Smooth muscle cell (in vitro differentiated cells): ENCODE results near the gene CELSR3. TPM values are rescaled to one million over a fixed set of nuclear protein-coding genes. Genes with fewer than 3 reads are reported as not detected.

Experiments used
- DNase-seq: peaks from one replicate; lab custom pipeline; 2025; ENCODE audit not compliant: unreplicated experiment; lab: John Stamatoyannopoulos, UW
- H2AFZ ChIP-seq: fragments of 200-600 bp; sonication (generic); 2 replicates; pipeline ENCODE4 v1.6.0; 2016; ENCODE audit warnings: antibody characterized with exemption, low read depth, mild to moderate bottlenecking
- H3F3A ChIP-seq: fragments of 200-600 bp; sonication (generic); 2 replicates; pipeline ENCODE4 v1.6.0; 2017; ENCODE audit warnings: antibody characterized with exemption, low read depth
- H3K27ac ChIP-seq: fragments of 200-600 bp; sonication (generic); 2 replicates; pipeline ENCODE4 v1.5.1; 2016; ENCODE audit warnings: low read depth, mild to moderate bottlenecking
- H3K27me3 ChIP-seq: fragments of 200-600 bp; sonication (generic); 2 replicates; pipeline ENCODE4 v1.6.1; 2016; ENCODE audit warnings: low read depth, mild to moderate bottlenecking
- H3K36me3 ChIP-seq: fragments of 200-600 bp; sonication (generic); 2 replicates; pipeline ENCODE4 v1.5.1; 2016; ENCODE audit warnings: low read depth
- H3K4me1 ChIP-seq: fragments of 200-600 bp; sonication (generic); 2 replicates; pipeline ENCODE4 v1.5.1; 2016; ENCODE audit warnings: low read depth
- H3K4me2 ChIP-seq: fragments of 200-600 bp; sonication (generic); 2 replicates; pipeline ENCODE4 v1.6.0; 2016; ENCODE audit warnings: mild to moderate bottlenecking
- H3K4me3 ChIP-seq: fragments of 200-600 bp; sonication (generic); 2 replicates; pipeline ENCODE4 v1.5.1; 2016; ENCODE audit warnings: mild to moderate bottlenecking
- H3K79me2 ChIP-seq: fragments of 200-600 bp; sonication (generic); 2 replicates; pipeline ENCODE4 v1.6.0; 2016; ENCODE audit warnings: low read depth, mild to moderate bottlenecking
- H3K9ac ChIP-seq: fragments of 200-600 bp; sonication (generic); 2 replicates; pipeline ENCODE4 v1.6.0; 2016; ENCODE audit warnings: low read depth
- H3K9me3 ChIP-seq: fragments of 200-600 bp; sonication (generic); replicated peaks from 2 replicates; pipeline ENCODE4 v1.5.1; 2016; ENCODE audit warnings: low read depth
- H4K20me1 ChIP-seq: fragments of 200-600 bp; sonication (generic); 2 replicates; pipeline ENCODE4 v1.6.0; 2016; ENCODE audit warnings: low read depth
- CTCF ChIP-seq: fragments of 200-600 bp; sonication (generic); IDR thresholded peaks from 2 replicates; pipeline ENCODE4 v1.5.1; 2017; ENCODE audit warnings: borderline replicate concordance, mild to moderate bottlenecking, antibody characterized with exemption; ENCODE audit not compliant: insufficient read depth, poor library complexity, severe bottlenecking
- WGBS: methylation state at CpG from one replicate; pipeline ENCODE4 v1.1.7; 2016; ENCODE audit warnings: low lambda C conversion rate; 5-methylcytosine and 5-hydroxymethylcytosine counted together
- polyA plus RNA-seq: library from polyadenylated mRNA; unstranded; fragments of >200 nt; fragmentation: Nextera tagmentation; extraction: Ambion mirVana; gene quantifications from 2 replicates; pipeline ENCODE4 v1.2.1, GENCODE V29; 2016
- total RNA-seq: library from RNA; depleted of rRNA; stranded (reverse); fragments of >200 nt; gene quantifications from 2 replicates; pipeline ENCODE4 v1.2.3, GENCODE V29; 2014

The CELSR3 gene
- total and polyA plus RNA-seq, 2 experiments from 2014 or later, result 1.5 to 2.5 TPM

- Histone ChIP-seq H3K9ac (no peak overlapping the region), H3K4me1 (peaks cover 4% of the 10 kb centered on the region), H3K79me2 (no peaks in the 10 kb centered on the region), H3K27me3 (no peaks in the 10 kb centered on the region), H3K36me3 (no peaks in the 10 kb centered on the region), H4K20me1 (peaks cover 6% of the 10 kb centered on the region), H3K4me2 (no peak overlapping the region), H3F3A (peaks cover 7% of the 10 kb centered on the region), H3K9me3 (no peaks in the 10 kb centered on the region), H2AFZ (no peak overlapping the region), H3K4me3 (no peak overlapping the region), H3K27ac (no peak overlapping the region)
- TF ChIP-seq CTCF, result no peak
- WGBS, result 61% methylated on average over 11 of the region's 11 CpGs
- no peak for DNase-seq
These were observed 1.6 kb upstream of the CELSR3 start for GRCh38 chr3:48664313-48664644.

GRCh38 chr3:48663489-48664312 lies 1.0 kb upstream of the CELSR3 start:
- peak; percentile 79 for TF ChIP-seq CTCF
- under 1% methylated on average over 63 of the region's 66 CpGs for WGBS
- H3K27ac ChIP-seq, result peak overlapping the region; percentile 91
- H3K4me2 ChIP-seq, result peak overlapping the region; percentile 87
- H3K9ac ChIP-seq, result peak overlapping the region; percentile 87
- H3F3A ChIP-seq, result peaks cover 7% of the 10 kb centered on the region
- H3K27me3 ChIP-seq, result no peaks in the 10 kb centered on the region
- peaks cover 6% of the 10 kb centered on the region for H4K20me1 ChIP-seq
- H3K4me1 ChIP-seq, result peaks cover 4% of the 10 kb centered on the region
- H3K79me2 ChIP-seq, result no peaks in the 10 kb centered on the region
- no peak overlapping the region for H2AFZ ChIP-seq
- H3K4me3 ChIP-seq, result peak overlapping the region; percentile 57
- no peaks in the 10 kb centered on the region for H3K36me3 ChIP-seq
- no peaks in the 10 kb centered on the region for H3K9me3 ChIP-seq
- DNase-seq, result peak; percentile 97

GRCh38 chr3:48662145-48662752 lies 437 bp downstream of the CELSR3 start:
- WGBS, result 11% methylated on average over 18 of the region's 46 CpGs
- Histone ChIP-seq H3K9me3 (no peaks in the 10 kb centered on the region), H3K79me2 (no peaks in the 10 kb centered on the region), H3K4me3 (peak overlapping the region; percentile 57), H3K4me2 (peak overlapping the region; percentile 87), H2AFZ (no peak overlapping the region), H3K9ac (no peak overlapping the region), H3K27me3 (no peaks in the 10 kb centered on the region), H4K20me1 (peaks cover 6% of the 10 kb centered on the region), H3K4me1 (peaks cover 4% of the 10 kb centered on the region), H3K27ac (no peak overlapping the region), H3K36me3 (no peaks in the 10 kb centered on the region), H3F3A (peaks cover 7% of the 10 kb centered on the region)
- no peak for TF ChIP-seq CTCF
- no peak for DNase-seq
